ENCODE measurements around the gene CLDN10. TPM values are rescaled to one million over a fixed set of nuclear protein-coding genes. Genes with fewer than 3 reads are reported as not detected.

Gene CLDN10
- total and polyA plus RNA-seq, 2 of the 8 experiments (the other 6 are each of a cell fraction or from before 2014, with no cell fraction given) = 41.2 to 43.6 TPM

DNA sequence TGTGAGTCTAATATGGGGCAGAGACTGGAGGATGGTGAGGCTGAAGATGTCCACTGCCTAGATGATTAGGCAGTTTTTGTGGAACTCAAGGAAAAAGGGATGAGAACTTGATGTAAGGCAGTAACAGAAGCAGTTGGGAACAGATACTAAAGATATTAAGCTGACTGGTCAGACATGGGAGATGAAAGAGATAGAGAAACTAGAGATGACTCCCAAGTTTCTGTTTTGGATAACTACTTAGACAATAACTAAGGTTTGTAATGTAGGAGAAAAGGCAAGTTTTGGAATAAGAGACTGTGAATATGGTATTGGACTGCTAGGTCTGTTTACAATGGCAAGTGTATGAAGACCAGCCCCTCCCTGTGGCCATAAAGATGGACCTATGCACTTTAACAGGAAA lies 43.5 kb upstream of the CLDN10 start (continued):
- TF ChIP-seq, protein P1, sequence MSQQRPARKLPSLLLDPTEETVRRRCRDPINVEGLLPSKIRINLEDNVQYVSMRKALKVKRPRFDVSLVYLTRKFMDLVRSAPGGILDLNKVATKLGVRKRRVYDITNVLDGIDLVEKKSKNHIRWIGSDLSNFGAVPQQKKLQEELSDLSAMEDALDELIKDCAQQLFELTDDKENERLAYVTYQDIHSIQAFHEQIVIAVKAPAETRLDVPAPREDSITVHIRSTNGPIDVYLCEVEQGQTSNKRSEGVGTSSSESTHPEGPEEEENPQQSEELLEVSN (IDR thresholded peaks at IDR 0.05) = no peak
- TF ChIP-seq MAX (IDR thresholded peaks at IDR 0.05) (no peak), CHD2 (IDR thresholded peaks at IDR 0.05; ENCODE audit: low read length) (no peak), CREB1 (IDR thresholded peaks at IDR 0.05) (no peak)
